Skin epidermis (tissue), 12 donors: ENCODE results near the gene ZFP36L2.
A peak's percentile ranks its signal among the peaks of the same experiment; 100 is the strongest.

Experiments used
- H3K27ac ChIP-seq, 21 experiments: fragments of 200-600 bp; sonication (generic) in 11 of 21; one replicate each; pipeline ENCODE4 v1.5.0; 2020; ENCODE audit warnings: mild to moderate bottlenecking in 3 of 21, inconsistent platforms in 2 of 21, moderate library complexity in 2 of 21
- H3K4me3 ChIP-seq, 7 experiments: fragments of 200-600 bp; sonication (generic) in 2 of 7; one replicate each; pipeline ENCODE4 v1.5.0; 2020; ENCODE audit warnings: inconsistent platforms in 2 of 7, mild to moderate bottlenecking in 2 of 7, moderate library complexity in 1 of 7

The ZFP36L2 gene

DNA sequence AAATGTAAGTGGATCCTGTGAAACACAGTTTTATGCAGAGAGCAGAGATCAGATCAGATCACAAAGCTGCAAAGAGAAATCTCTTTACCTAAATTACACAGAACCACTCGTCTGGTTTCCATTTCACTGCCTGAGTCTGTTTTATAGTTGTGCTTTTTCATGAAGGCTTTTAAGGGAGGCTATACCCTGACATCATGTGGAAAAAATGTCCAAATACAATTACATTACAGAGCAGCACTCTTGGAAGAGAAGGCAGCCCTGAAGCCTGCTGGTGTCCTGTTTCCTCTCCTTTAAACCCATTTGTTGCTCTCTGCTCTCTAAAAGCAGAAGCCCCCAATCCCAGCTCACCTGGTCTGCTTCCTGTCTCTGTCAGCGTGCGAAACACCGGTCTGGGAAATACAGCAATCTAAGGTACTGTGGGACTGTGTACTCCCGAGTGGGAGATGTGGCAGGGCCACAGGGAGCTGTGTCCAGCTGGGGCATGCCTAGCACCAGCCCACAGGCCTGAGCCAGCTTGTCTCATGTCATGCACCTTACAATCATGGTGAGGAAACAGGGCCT lies 24.8 kb upstream of the ZFP36L2 start:
- H3K27ac ChIP-seq: peak overlapping the region in 19 of 21 experiments; percentile 1 to 85 (median 62)
- no peak overlapping the region for H3K4me3 ChIP-seq

DNA sequence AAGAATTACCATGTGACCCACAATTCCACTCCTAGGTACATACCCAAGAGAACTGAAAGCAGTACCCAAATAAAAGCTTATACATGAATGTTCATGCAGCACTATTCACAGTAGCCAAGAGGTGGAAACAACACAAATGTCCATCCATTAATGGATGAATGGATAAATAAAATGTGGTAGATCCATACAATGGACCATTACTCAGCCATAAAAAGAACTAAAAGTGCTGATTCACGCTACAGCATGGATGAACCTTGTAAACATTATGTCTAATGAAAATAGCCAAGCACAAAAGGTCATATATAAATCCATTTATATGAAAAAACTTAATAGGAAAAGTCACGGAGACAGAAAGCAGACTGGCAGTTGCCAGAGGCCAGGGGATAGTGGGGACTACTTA lies 23.6 kb upstream of the ZFP36L2 start:
- Histone ChIP-seq H3K27ac (no peak overlapping the region), H3K4me3 (no peak overlapping the region)

DNA sequence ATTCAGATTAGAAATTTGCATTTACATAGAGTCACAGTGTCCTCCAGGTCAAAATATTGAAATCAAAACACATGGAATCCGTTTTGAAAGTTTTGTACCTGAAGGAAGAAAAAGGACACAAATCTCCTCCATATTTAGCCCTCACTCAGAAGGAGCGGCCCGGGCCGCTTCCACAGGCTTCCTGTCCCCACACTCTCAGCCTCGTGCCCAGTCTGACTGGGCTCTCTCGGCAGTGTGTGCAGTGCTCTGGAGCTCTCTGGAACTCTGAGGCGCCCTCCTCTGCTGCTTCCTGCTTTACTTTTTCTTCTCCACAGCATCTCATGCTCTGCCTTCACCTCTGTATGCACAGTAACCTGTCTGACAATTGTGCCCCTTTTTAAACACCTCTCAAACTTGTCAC lies 22.2 kb upstream of the ZFP36L2 start:
- H3K4me3 ChIP-seq: no peak overlapping the region
- H3K27ac ChIP-seq: no peak overlapping the region

DNA sequence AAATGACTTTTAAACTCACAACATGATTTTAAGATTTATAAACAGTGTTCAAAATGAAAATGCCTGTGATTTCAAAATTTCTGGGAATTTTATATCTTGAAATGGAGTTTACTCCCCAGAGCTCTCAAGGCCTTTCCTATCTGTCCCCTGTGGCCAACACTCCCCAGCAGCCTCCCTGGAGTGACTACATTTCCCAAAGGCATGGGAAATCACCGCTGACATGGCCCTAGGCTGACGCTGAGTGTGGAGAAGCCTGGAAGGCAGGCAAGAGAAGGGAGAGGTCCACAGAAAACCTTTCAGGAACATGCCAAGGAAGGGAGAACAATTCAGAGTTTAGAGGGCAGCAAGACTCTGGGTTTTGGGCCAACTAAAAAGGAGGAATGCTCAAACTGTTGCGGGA lies 20.2 kb upstream of the ZFP36L2 start:
- Histone ChIP-seq H3K27ac (no peak overlapping the region), H3K4me3 (no peak overlapping the region)

DNA sequence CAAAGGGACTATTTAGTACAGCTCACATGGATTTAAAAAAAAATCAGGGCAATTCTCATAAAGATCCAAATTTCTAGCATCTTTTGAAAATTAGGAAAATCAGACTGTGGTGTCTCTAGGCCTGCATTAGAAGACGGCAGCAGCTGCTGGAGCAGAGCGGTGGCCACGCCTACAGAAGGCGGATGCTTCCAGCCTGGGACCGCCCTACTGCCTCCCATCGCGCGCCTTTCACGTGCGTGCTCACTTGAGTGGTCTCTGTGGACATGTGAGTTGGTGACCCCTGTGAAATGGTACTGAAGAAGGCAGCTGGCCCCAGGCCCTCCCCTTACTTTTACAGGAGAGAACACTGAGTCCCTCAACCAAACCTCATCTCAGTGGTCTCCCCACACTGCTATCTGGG lies 15.2 kb upstream of the ZFP36L2 start:
- H3K4me3 ChIP-seq: no peak overlapping the region
- H3K27ac ChIP-seq: peak overlapping the region in 1 of 21 experiments; percentile 8

DNA sequence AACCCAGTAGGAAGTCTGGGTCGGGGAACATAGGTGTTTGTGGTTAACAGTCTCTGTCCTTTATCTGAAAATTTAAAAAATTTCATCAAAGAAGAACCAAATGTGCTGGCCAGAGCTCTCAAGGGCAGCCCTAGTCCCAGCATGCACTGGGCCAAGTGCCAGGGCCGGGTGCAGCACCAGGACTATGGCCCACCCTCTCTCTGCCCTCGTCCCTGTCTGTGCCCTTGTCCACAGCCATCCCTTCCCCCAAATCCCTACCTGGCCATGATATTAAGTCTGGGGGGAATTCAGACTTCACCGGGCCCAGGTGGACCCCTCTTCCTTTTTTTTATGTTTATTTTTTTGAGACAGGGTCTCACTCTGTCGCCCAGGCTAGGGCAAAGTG lies 14.4 kb upstream of the ZFP36L2 start:
- Histone ChIP-seq H3K4me3 (no peak overlapping the region), H3K27ac (peak overlapping the region in 16 of 21 experiments; percentile 14 to 74 (median 49))

DNA sequence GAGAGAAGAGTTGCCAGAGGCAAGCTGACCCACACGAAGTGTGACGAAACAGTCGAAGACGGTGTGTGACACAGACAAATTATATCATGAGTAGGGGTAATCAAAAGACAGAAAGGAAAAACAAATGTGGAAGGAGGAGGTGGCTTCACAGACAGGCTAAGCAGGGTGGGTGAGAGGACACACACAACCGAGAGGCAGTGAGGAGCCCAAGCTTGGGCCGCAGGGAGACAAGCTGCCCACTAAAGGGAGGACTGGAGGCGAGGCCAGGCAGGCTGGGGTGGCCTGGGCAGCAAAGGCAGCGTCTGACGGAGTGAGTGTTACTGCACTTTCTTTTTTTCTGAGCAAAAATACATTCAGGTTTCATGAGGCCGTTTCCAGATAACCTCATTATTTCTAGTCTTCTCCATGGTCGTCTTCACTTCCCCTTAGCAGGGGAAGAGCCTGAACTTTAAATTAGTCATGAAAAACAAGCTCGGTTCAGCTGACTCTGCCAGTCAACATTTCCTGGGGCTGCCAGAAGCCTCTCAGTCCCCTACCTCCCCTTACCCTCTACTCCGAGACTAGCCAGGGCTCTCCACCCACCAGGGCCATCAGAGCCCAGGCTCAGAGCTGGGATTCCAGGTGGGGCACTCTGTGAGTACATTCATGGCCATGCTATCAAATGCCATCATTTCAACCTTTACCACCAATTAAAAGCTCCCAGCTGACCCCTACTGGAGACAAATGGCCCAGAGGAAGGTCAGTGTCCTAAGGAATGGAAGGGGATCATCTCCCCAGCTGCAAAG lies 13.8 kb upstream of the ZFP36L2 start:
- Histone ChIP-seq H3K4me3 (no peak overlapping the region), H3K27ac (peak overlapping the region in 16 of 21 experiments; percentile 14 to 74 (median 49))

DNA sequence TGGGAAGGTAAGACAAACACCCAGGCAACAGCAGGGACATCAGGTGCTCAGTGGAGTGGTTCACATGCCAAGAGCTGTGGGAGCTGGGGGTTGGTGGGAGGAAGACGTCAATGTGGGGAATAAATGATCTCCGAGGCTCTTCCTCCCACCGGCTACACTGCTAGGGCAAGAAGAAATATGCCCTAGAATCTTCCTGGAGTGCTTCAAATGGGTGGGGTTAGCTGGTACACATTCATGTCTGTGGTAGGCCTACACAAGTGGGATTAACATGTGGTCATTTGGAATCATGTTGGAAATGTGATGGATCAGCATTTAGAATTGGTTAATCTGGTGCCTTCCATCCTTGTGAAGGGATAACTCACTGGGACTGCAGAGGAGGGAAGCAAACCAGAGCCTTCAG lies 12.4 kb upstream of the ZFP36L2 start:
- H3K4me3 ChIP-seq: no peak overlapping the region
- peak overlapping the region in 9 of 21 experiments; percentile 18 to 73 (median 63) for H3K27ac ChIP-seq

DNA sequence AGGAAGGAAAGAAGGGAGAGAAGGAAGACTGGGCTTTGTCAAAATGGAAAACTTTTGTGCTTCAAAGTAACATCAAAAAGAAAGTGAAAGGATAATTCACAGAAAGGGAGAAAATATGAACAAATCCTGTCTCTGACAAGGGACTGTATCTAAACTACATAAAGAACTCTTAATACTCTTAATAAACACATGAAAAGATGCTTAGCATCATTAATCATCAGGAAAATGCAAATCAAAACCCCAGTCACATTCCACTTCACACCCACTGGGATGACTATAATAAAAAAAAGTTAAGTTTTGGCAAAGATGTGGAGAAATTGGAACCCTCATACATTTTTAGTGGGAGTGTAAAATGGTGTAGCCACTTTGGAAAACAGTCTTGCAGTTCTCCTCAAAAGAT lies 11.8 kb upstream of the ZFP36L2 start:
- H3K27ac ChIP-seq: peak overlapping the region in 7 of 21 experiments; percentile 2 to 64 (median 39)
- H3K4me3 ChIP-seq: no peak overlapping the region

DNA sequence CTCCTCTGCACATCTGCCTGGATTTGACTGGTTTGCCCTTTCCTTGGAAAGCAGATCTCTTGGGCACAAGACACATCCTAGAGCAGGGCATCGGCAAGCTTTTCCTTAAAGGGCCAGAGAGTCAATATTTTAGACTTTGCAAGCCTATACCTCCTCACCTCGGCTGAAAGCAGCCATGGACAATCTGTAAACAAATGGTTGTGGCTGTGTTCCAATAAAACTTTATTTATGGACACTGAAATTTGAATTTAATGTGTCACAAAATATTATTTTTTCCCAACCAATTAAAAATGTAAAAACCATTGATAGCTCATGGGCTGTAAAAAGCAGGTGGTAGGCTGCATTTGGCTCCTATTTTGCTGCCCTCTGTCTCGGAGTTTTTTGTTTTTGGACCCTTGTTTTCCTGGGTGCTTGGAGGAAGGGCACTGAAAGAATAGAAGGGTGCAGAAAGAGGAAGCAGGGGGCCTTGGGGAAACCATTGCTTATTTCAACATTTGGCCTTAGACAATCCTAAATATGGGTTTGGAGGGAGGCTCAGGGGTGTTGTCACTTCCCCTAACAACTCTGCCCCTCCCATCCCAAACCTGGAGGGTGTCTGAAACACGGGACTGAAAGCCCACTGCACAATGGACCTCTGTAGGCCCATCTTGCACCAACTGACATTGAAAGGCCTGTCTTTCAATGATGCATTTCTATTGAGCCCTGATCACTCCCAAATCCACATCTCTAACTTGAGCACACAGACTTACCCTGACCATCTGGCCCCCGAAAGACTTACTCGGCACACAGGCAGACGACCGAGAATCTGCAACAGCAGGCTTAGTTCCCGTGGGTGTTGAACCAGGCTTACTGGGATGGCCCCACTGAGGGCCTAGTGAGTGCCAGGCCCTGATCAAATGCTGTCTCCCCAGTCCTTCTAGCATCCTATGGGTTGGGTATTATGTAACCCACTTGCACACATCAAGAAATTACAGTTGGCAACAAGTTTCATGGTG lies 7.1 kb upstream of the ZFP36L2 start:
- Histone ChIP-seq H3K4me3 (no peak overlapping the region), H3K27ac (peak overlapping the region in 7 of 21 experiments; percentile 9 to 42 (median 17))

DNA sequence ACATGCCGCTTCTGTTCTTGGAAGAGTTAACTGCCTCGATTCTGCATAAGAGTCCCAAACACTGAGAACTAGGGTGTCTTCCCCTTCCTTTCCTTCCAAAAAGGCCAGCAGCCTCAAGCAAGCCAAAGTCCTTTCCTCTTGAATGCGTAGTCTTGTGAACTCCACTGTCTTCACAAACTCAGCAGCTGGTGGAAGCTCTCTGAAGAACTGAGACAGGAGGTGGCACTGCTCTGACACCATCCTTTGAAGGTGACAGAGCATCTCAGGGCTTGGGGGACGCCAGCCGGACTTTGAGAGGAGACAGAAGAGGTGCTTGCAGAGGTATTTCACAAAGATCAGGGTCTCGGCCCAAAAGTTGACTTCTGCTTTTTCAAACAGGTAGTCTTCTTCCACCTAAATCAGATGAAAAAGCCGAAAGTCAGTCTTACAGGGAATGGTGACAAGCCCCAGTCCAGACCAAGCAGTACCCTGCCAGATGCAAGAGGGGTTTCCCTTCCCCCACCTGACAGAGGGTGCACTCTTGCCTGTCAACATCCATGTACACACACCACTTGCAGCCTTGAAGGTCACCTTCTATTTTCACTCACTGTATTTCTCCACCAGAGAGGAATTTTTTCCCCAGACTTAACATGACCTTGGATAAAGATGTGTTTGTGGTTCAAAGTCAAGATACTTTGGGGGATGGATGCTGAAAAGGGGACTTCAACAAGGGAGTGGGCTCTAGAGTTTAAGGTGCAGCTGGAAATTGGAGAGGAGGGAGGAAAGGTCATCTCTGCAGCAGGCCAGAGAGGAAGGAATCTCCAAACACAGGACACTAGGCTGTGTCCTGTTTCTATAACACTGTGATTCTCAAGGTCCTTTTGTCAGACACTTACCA lies 4.8 kb upstream of the ZFP36L2 start:
- no peak overlapping the region for H3K4me3 ChIP-seq
- peak overlapping the region in 2 of 21 experiments; percentile 19 to 34 for H3K27ac ChIP-seq

DNA sequence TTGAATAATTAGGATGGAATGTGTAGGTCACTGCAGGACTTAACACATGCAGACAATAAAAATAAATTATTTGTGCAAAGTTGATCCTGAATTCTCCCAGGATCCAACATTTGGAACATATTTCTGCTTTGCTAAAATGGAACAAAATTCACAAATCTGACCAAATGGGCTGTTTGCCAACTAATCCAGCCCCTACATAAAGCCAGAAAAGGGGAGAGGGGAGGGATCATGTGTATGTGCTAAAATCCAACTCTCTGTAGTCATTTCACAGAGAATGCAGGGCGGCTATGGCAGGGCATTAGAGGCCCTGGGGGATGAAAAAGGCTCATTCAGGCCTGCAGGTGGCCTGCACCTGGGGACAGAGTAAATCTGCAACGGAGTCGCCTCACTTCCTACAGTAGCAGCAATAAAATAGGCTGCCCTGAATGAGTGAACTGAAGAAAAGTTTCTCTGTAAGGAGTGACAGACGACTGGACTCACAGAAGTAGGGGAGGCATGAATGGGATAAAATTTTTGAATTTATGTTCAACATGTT lies 4.0 kb upstream of the ZFP36L2 start:
- H3K27ac ChIP-seq: peak overlapping the region in 2 of 21 experiments; percentile 19 to 34
- H3K4me3 ChIP-seq: no peak overlapping the region

DNA sequence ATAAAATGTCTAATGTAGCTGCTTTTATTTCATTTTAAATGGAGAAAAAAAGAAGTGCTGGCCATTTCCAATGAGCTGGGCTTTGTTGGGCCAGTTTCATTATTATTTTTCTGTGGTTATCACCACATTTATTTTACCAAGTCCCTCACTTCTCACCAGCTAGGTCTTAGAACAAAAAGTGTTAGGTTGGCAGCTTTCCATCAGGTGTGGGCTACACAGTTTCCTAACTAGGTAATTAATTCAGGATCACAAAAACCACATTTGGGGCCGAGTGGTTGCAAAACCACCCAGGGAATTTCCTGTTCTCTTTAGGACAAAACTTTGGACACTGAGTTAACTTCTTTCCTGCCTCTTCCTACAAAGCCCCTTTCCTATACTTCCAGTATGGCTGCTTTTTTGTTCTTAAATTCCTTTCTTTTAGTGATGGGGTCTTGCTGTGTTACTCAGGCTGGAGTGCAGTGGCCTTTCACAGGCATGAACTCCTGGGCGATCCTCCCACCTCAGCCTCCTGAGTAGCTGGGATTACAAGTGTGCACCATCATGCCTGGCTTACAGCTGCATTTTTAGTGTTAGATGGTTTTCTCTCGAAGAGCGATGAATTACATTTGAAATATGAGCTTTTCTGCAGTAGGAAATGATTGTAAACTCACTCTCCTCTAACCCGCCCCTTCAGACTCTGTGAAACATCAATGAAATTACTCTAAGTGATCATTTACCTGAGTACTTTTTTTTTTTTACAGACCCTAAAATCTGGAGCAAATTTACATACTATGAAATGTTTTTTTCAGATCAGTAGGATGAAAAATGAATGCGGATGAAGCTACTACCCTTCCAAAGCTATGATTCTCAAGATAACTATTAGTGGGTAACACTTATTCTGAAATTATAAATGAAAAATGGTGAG lies 2.6 kb upstream of the ZFP36L2 start:
- H3K27ac ChIP-seq: peak overlapping the region in 20 of 21 experiments; percentile 91 to 100 (median 98)
- peak overlapping the region in 1 of 7 experiments; percentile 4 for H3K4me3 ChIP-seq

DNA sequence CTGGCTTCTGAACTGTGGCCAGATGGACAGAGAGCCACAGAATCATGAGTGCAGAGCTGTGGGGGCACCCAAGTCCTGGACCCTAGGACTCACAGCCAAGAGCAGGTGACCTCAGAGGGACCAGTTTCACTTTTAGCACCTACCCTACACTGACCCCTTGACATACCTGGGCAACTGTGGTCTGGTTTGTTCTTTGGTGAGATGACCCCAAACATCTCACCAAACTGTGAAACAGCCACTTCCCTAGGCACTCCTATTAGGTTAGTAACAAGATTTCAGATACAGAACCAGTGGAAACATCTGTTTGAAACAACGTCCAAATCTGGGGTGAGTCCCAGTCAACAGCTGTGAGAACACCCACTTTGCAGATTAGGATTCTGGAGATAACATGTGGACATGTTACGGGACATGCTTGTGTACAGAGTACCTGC lies 1.9 kb upstream of the ZFP36L2 start:
- peak overlapping the region; percentile 82 to 100 (median 98) for H3K27ac ChIP-seq
- peak overlapping the region in 5 of 7 experiments; percentile 59 to 91 (median 90) for H3K4me3 ChIP-seq

DNA sequence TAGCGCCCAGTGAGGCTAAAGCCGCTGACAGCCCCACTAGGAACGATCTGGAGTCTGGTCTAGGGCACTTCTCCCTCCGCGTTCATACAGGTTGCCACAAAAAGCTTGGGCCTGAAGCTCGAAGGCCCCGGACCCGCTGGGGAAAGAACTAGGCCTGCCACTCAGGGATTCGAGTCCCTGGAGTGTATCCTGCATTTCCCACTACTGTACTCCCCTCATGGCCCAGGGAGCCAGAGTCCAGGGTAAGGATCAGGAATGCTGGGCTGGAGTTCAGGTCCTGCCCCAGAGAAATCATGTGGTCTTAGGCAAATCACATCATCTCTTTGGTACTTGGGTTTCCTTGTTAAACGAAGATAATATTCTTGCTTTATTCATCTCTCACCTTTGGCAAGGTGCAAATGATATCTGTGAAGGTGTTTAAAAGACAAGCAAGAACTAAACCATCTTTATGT lies 1.4 kb upstream of the ZFP36L2 start:
- Histone ChIP-seq H3K4me3 (peak overlapping the region; percentile 59 to 97 (median 90)), H3K27ac (peak overlapping the region; percentile 82 to 100 (median 98))

DNA sequence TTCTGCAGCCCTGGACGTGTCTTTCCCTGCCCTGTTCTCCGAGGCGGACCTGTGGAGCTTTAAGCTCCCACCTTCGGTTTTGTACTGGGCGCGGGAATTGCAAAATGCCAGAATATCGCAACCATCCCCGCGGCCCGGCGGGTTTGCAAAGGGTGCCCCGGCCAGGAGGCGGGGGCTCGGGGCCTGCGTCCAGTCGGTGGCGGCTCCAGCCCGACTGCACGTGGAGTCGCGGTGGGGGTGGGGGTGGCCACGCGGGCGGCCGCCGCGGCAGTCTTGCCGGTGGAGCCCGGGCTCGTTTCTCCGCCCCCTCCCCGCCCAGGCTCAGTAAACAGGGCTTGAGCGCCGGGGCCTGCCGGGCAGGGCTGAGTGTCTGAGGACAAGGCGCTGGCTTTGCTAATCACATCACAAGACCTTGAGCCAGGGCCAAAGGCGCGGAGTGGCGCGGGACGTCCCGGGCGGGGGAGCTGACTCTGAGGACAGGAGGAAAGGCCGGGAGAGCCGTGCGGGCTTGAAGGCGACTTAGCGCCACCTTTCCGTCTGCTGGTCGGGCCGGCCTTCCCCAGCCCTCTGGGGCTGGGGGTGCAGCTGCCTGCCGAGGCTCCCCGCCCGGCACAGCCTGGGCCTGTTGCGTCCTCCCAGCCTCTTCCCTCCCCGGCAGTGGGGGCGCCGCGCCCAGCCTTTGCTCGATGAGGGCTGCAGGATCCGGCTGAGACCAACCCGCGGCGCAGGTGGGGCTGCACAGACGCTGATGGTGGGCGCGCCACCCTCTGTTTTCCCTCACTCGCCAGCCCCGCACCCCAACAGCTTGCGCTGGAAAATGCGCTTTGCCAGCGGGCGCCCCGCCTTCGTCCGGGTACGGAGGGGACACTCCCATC lies 786 bp upstream of the ZFP36L2 start:
- Histone ChIP-seq H3K27ac (peak overlapping the region; percentile 82 to 100 (median 98)), H3K4me3 (peak overlapping the region; percentile 59 to 97 (median 90))
